DND-41 (cell line): Measurements from ENCODE around the gene DNAJC16.

Experiments
- EZH2 ChIP-seq: IDR thresholded peaks from 3 replicates; pipeline ENCODE4 v1.6.1; 2012; ENCODE audit warnings: borderline replicate concordance, low read depth, mild to moderate bottlenecking, moderate library complexity, low read length, inconsistent platforms; ENCODE audit not compliant: severe bottlenecking
- TF ChIP-seq, protein P1 (sequence below): IDR thresholded peaks from 2 replicates; pipeline ENCODE4 v1.5.1; 2012; ENCODE audit warnings: borderline replicate concordance, low read length, moderate library complexity, mild to moderate bottlenecking; ENCODE audit not compliant: poor library complexity, severe bottlenecking; ENCODE audit errors: extremely low read depth

- TF ChIP-seq, protein P1, sequence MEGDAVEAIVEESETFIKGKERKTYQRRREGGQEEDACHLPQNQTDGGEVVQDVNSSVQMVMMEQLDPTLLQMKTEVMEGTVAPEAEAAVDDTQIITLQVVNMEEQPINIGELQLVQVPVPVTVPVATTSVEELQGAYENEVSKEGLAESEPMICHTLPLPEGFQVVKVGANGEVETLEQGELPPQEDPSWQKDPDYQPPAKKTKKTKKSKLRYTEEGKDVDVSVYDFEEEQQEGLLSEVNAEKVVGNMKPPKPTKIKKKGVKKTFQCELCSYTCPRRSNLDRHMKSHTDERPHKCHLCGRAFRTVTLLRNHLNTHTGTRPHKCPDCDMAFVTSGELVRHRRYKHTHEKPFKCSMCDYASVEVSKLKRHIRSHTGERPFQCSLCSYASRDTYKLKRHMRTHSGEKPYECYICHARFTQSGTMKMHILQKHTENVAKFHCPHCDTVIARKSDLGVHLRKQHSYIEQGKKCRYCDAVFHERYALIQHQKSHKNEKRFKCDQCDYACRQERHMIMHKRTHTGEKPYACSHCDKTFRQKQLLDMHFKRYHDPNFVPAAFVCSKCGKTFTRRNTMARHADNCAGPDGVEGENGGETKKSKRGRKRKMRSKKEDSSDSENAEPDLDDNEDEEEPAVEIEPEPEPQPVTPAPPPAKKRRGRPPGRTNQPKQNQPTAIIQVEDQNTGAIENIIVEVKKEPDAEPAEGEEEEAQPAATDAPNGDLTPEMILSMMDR, result no peak
- no peak for TF ChIP-seq EZH2
Measured at GRCh38 chr1:15574741-15575140, 48.1 kb downstream of the DNAJC16 start.
